Inflammatory macrophage treated with lipopolysaccharide for 4 hours (primary cell): ENCODE measurements around the gene CDCA4.

ENCODE experiments used
- DNase-seq: peaks from one replicate; pipeline ENCODE4 v3.0.0-alpha.2; 2020

CDCA4 gene

GRCh38 chr14:104972301-104973134 lies 48.4 kb downstream of the CDCA4 start:
- DNase-seq: no peak

GRCh38 chr14:104971447-104972240 lies 49.2 kb downstream of the CDCA4 start:
- no peak for DNase-seq

DNA sequence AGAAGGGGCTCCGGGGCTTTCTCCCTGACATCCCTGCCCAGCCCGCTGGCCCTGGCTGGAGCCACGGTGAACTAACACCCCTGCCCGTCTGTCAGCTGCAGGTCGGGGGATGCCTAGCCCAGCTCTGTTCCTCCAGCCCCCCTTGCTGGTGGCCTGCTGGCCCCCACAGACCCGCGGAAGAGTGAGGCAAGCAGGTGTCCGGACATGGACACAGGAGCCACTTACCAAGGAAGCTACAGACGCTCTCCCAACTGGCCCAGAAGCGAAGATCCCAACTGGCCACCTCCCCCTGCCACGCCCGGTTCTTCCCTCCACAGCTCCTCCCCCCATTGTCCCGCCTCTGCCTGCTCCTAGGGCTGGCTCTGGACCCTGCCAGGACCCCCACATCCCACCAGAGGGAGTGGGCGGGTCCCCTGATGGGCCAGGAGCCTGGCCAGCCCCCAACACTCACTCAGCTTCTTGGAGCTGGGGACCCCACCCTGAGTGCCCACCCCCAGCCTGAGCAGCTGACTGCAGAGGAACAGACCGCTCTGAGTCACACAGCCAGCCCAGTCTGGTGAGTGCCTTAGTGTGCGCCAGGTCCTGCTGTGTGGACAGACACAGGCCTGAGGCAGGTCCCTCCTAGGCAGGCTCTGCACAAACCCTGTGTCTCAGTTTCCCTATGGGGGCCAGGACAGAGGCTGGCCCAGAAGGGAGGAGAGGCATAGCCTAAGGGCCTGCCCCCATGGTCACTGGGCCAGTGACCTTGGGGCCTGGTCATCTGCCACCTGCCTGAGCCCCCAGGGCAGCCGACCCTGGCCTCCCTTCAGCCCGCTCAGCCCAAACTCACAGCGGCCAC lies 50.4 kb downstream of the CDCA4 start:
- DNase-seq: peak; percentile 47

- no peak for DNase-seq
Observed at GRCh38 chr14:104969741-104970230, 51.1 kb downstream of the CDCA4 start.

DNA sequence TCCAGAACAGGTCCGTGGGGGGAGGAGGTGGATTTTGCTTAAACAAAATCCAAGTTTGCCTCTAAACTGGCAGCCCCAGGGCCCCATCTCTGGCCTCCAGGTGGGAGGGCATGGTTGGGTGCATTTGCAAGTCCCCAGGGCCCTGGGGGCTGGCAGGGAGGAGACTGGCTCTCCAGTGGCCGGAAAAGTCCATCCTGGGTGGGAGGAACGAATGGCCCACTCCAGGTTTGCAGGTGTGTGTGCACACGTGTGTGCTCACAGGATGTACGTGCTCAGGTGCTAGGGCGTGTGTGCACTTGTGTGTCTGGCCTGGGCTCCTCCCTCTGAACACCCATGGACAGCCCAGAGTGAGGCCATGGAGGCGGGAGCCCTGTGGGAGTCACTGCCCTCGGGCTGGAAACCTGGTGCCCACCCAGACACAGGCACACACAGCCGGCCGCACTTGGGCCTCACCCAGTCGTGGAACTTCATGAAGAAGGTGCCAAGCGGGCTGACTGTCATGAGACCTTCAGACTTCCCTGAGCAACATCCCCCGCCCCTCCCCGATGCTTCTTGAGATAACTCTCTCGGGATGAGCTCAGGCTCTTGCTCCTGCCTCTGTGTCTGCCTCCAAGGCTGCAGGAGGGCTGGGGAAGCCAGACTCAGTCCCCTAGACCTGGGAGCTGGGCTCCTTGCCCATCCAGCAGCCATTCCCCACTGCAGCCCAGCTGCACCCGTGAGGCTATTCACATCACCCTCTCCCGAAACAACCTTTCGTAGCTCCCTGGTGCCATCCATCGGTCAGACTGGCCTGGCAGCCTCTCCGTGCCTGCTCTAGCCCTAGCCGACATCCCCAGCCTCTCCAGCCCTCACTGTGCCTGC lies 52.1 kb downstream of the CDCA4 start:
- DNase-seq: no peak

- no peak for DNase-seq
Observed at GRCh38 chr14:104968153-104968527, 52.7 kb downstream of the CDCA4 start.

DNA sequence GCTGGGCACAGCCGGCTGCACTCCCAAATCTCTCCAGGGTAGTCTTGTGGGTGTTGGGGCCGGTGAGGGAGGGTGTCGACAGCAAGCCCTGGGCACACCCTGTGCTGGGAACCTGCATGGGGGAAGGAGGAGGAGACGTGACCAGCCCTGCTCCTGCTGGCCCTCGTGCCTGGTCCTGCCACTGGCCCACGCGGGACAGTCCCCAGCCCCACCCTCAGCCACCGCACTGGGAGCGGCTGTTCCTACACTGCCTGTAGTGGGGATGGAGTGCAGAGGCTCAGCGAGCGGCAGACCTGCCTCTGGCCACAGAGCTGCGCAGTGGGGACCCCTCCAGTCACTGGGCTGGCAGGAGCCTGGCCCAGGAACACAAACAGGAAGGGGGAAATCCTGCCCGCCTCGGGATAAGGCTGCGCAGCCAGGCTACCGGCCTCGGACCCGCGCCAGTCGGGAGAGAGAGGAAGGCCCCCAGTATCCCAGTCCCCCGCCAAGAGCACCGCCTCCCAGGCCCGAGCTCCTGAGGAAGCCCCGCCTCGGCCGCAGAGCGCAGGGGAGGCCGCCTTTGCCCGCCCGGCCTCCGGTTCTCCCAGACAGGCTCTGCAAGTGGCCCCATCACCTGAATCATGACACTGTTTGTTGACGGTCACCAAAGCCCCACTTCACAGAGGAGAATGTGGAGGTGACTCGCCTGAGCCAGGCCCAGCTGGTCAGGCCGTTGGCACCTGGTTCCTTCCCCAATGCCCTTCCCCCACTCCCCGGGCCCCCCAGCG lies 53.3 kb downstream of the CDCA4 start:
- DNase-seq: peak; percentile 24

DNA sequence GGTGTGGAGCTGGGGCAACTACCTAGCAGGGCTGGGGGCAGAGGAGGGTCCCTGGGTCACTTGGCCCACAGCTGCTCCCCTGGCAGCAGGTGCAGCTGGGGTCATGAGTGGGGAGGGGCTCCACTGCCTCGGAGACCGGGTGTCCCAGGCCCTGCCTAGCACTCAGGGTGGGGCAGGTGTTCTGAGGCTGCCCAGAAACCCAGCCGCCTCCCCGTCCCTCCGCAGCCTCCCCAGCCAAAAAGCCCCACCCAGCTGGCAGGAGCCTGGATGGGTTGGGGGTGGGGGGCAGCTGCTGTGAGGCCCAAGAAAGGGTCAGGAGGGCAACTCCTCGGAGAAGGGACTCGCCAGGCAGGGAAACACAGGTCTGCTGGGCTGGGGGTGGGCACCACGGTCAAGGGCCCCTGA lies 53.9 kb downstream of the CDCA4 start:
- DNase-seq: no peak

GRCh38 chr14:104966261-104966865 lies 54.5 kb downstream of the CDCA4 start:
- no peak for DNase-seq

DNA sequence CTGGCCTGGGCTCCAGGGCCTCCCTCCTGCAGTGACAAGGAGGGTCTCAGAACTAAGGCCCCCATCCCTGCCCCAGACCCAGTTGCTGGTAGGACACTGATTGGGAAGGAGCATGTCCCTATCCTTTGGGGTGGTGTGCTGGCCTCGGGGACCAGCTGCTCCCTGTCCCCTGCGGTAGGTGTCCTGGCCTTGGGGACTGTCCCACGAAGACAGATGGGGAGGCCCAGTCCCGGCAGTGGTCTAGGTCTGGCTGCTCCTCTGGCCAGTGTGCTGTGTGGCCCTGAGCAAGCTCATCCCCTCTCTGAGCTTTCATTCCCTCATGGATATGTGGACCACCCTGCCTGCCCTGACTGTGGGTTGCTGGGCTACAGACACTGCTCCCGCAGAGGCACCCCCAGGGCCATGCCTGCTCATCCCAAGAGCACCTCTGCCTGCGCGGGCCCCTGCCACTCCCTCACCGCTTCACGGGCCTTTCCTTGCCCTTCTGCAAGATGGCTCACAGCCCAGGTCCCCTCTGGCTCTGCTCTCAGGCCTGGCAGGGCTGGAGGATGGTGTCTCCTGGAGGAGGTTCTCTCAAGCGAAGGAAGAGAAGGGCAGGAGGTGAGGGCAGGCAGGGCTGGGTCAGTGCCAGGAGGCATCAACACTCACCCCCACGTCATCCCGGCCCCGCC lies 55.2 kb downstream of the CDCA4 start:
- no peak for DNase-seq

- no peak for DNase-seq
Observed at GRCh38 chr14:104964546-104964945, 56.3 kb downstream of the CDCA4 start.
